SK-N-SH (cell line): ENCODE measurements around the gene OGN. TPM values are rescaled to one million over a fixed set of nuclear protein-coding genes. Genes with fewer than 3 reads are reported as not detected.

Experiments used
- CTCF ChIA-PET: fragments of 300-600, 350-600 bp; formaldehyde crosslinking; extraction: SDS; loops from one replicate; lab custom pipeline; 2021; lab: Yijun Ruan, JAX
- POLR2A ChIA-PET: fragments of 350-600 bp; sonication (Branson Sonifier 250); formaldehyde crosslinking; extraction: SDS; loops from one replicate; lab custom pipeline; 2020; ENCODE audit warnings: antibody characterized with exemption, inconsistent platforms; lab: Yijun Ruan, JAX
- DNase-seq: peaks from one replicate; pipeline ENCODE4 v3.0.0; 2012
- H2AFZ ChIP-seq: fragments of 200-600 bp; sonication (generic); 2 replicates; pipeline ENCODE4 v1.8.1; 2016; ENCODE audit warnings: antibody characterized with exemption, mild to moderate bottlenecking, low read depth
- H3F3A ChIP-seq: fragments of 200-600 bp; sonication (generic); replicated peaks from 2 replicates; pipeline ENCODE3; 2016; ENCODE audit warnings: antibody characterized with exemption, mild to moderate bottlenecking; ENCODE audit not compliant: insufficient read depth
- H3K27ac ChIP-seq, 2 experiments: fragments of 200-500 bp in 1 of 2; fragments of 200-600 bp in 1 of 2; sonication (Bioruptor generic) in 1 of 2; sonication (generic), shearing (Covaris generic) in 1 of 2; 2 replicates each; pipeline versions ENCODE4 v1.5.1 to v1.6.1; 2014 to 2016; ENCODE audit warnings: low read depth in 2 of 2, inconsistent platforms in 1 of 2, low read length in 1 of 2, mild to moderate bottlenecking in 1 of 2, mixed read lengths in 1 of 2
- H3K27me3 ChIP-seq: fragments of 200-600 bp; sonication (generic), shearing (Covaris generic); 2 replicates; pipeline ENCODE4 v1.6.1; 2016; ENCODE audit warnings: mixed run types; ENCODE audit not compliant: insufficient read depth
- H3K36me3 ChIP-seq, 2 experiments: fragments of 200-500 bp in 1 of 2; fragments of 200-600 bp in 1 of 2; sonication (Bioruptor generic) in 1 of 2; sonication (generic) in 1 of 2; replicated peaks in 1 of 2; 2 replicates each; pipeline versions ENCODE3 to v1.5.1; 2014 to 2016; ENCODE audit warnings: low read length in 1 of 2, mild to moderate bottlenecking in 1 of 2; ENCODE audit not compliant: insufficient read depth in 2 of 2, control insufficient read depth in 1 of 2
- H3K4me1 ChIP-seq, 2 experiments: fragments of 200-500 bp in 1 of 2; fragments of 200-600 bp in 1 of 2; sonication (Bioruptor generic) in 1 of 2; sonication (generic), shearing (Covaris generic) in 1 of 2; 2 replicates each; pipeline versions ENCODE4 v1.5.1 to v1.6.1; 2014 to 2016; ENCODE audit warnings: low read depth in 1 of 2, low read length in 1 of 2, mixed run types in 1 of 2; ENCODE audit not compliant: insufficient read depth in 2 of 2, control insufficient read depth in 1 of 2
- H3K4me2 ChIP-seq: fragments of 200-600 bp; sonication (generic), shearing (Covaris generic); 2 replicates; pipeline ENCODE4 v1.6.1; 2017; ENCODE audit warnings: mixed run types
- H3K4me3 ChIP-seq, 2 experiments: fragments of 200-500 bp in 1 of 2; fragments of 200-600 bp in 1 of 2; sonication (Bioruptor generic) in 1 of 2; sonication (generic), shearing (Covaris generic) in 1 of 2; 2 replicates each; pipeline versions ENCODE4 v1.5.1 to v1.8.1; 2014 to 2016; ENCODE audit warnings: low read depth in 2 of 2, inconsistent platforms in 1 of 2, low read length in 1 of 2, mild to moderate bottlenecking in 1 of 2, mixed read lengths in 1 of 2, moderate library complexity in 1 of 2
- H3K79me2 ChIP-seq: fragments of 200-600 bp; sonication (generic); 2 replicates; pipeline ENCODE4 v1.8.1; 2017; ENCODE audit warnings: mild to moderate bottlenecking; ENCODE audit not compliant: insufficient read depth
- H3K9ac ChIP-seq: fragments of 200-600 bp; sonication (generic); 2 replicates; pipeline ENCODE4 v1.6.1; 2017; ENCODE audit warnings: mixed run types
- H3K9me2 ChIP-seq: fragments of 200-600 bp; sonication (generic); 2 replicates; pipeline ENCODE4 v1.6.1; 2017; ENCODE audit warnings: mixed run types
- H3K9me3 ChIP-seq: fragments of 200-600 bp; sonication (generic); 2 replicates; pipeline ENCODE4 v1.6.1; 2017; ENCODE audit warnings: mixed run types, mild to moderate bottlenecking, moderate library complexity
- H4K20me1 ChIP-seq: fragments of 200-600 bp; sonication (generic); 2 replicates; pipeline ENCODE4 v1.6.1; 2017; ENCODE audit warnings: mild to moderate bottlenecking, mixed run types; ENCODE audit not compliant: insufficient read depth
- CTCF ChIP-seq: fragments of 200-600 bp; sonication (generic); IDR thresholded peaks from 2 replicates; pipeline ENCODE4 v1.6.1; 2017; ENCODE audit warnings: antibody characterized with exemption, mild to moderate bottlenecking, moderate library complexity
- ELF1 ChIP-seq: IDR thresholded peaks from 2 replicates; pipeline ENCODE4 v1.4.0; 2012
- EP300 ChIP-seq, 2 experiments: IDR thresholded peaks; 2 replicates each; pipeline versions ENCODE4 v1.4.0 to v1.6.1; 2012; ENCODE audit warnings: borderline replicate concordance in 1 of 2, low read depth in 1 of 2, low read length in 1 of 2
- FOXM1 ChIP-seq: IDR thresholded peaks from 2 replicates; pipeline ENCODE4 v1.4.0; 2012; ENCODE audit warnings: low read depth, mild to moderate bottlenecking
- GATA2 ChIP-seq: sonication (generic); formaldehyde crosslinking; IDR thresholded peaks from 2 replicates; pipeline ENCODE4 v1.5.0; 2020; ENCODE audit warnings: mild to moderate bottlenecking, missing genetic modification reagents
- JUND ChIP-seq: IDR thresholded peaks from 2 replicates; pipeline ENCODE4 v1.4.0; 2012
- MXI1 ChIP-seq: IDR thresholded peaks from 2 replicates; pipeline ENCODE4 v1.6.1; 2012; ENCODE audit warnings: mild to moderate bottlenecking, low read depth, low read length, improper control_type of control experiment
- NFIC ChIP-seq: IDR thresholded peaks from 2 replicates; pipeline ENCODE4 v1.4.0; 2012; ENCODE audit warnings: borderline replicate concordance
- POLR2AphosphoS5 ChIP-seq: IDR thresholded peaks from 2 replicates; pipeline ENCODE4 v1.6.1; 2012; ENCODE audit warnings: low read depth, low read length
- RAD21 ChIP-seq: IDR thresholded peaks from 2 replicates; pipeline ENCODE4 v1.6.1; 2012; ENCODE audit warnings: mild to moderate bottlenecking, low read length
- RCOR1 ChIP-seq: fragments of 150-350 bp; IDR thresholded peaks from 2 replicates; pipeline ENCODE4 v1.6.1; 2017; ENCODE audit warnings: antibody characterized with exemption, low read length
- REST ChIP-seq: IDR thresholded peaks from 2 replicates; pipeline ENCODE4 v1.6.1; 2012; ENCODE audit warnings: mild to moderate bottlenecking, low read depth, low read length, moderate library complexity
- RFX5 ChIP-seq: IDR thresholded peaks from 2 replicates; pipeline ENCODE4 v1.6.1; 2012; ENCODE audit warnings: mild to moderate bottlenecking, improper control_type of control experiment, low read length
- RXRA ChIP-seq: IDR thresholded peaks from 2 replicates; pipeline ENCODE4 v1.4.0; 2012; ENCODE audit warnings: low read depth, mild to moderate bottlenecking, borderline replicate concordance
- SMC3 ChIP-seq: IDR thresholded peaks from 2 replicates; pipeline ENCODE4 v1.6.1; 2012; ENCODE audit warnings: low read depth, low read length, improper control_type of control experiment
- TAF1 ChIP-seq: IDR thresholded peaks from 2 replicates; pipeline ENCODE4 v1.6.1; 2012; ENCODE audit warnings: low read depth, mild to moderate bottlenecking, low read length, moderate library complexity, borderline replicate concordance
- TCF12 ChIP-seq: IDR thresholded peaks from 2 replicates; pipeline ENCODE4 v1.4.0; 2012
- TEAD4 ChIP-seq: IDR thresholded peaks from 2 replicates; pipeline ENCODE4 v1.4.0; 2012; ENCODE audit warnings: mild to moderate bottlenecking, borderline replicate concordance; ENCODE audit not compliant: insufficient read depth
- WGBS: methylation state at CpG from one replicate; pipeline ENCODE4 v1.1.6; 2017; ENCODE audit warnings: low lambda C conversion rate; 5-methylcytosine and 5-hydroxymethylcytosine counted together
- polyA plus RNA-seq, 3 experiments: library from polyadenylated mRNA; depleted of rRNA; stranded (reverse); fragments of >200 nt; gene quantifications; 2 replicates each; pipeline ENCODE4 v1.2.3, GENCODE V29; 2012

Gene OGN
- polyA plus RNA-seq, 1 of the 3 experiments (the other 2 are of a cell fraction): 0.03 TPM

DNA sequence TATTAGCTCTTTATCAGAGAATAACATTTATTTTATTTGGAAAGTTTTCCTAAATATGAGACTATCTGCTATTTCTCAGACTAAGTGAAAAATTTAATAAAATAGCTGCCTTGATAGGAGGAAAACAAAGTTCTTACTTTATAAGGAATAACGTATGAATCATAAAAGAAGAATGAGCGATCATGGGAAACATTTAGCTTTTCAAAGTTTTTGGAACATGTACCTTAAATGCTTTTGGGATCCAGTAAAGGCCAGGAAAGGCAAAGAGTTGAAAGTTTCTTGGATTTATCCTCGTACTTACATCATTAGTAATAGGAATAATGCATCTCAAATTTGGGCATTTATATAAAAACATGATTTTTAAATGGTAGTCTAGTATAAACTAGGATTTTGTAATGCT lies 19.4 kb downstream of the OGN start:
- TF ChIP-seq RXRA (no peak), JUND (no peak), RAD21 (no peak), MXI1 (no peak), SMC3 (no peak), EP300 (IDR thresholded peaks at IDR 0.05; ENCODE audit: borderline replicate concordance in 1 of 2, low read depth in 1 of 2, low read length in 1 of 2) (no peak), GATA2 (CRISPR knock-in tag) (no peak), NFIC (no peak), TEAD4 (no peak), ELF1 (no peak), TAF1 (no peak), REST (no peak), RFX5 (no peak), CTCF (no peak), FOXM1 (no peak), POLR2AphosphoS5 (no peak), TCF12 (no peak), RCOR1 (no peak)
- no peak for DNase-seq
- Histone ChIP-seq H3K9me2 (no peaks in the 10 kb centered on the region), H3K27me3 (no peaks in the 10 kb centered on the region), H3K4me1 (peaks cover 4 to 20% of the 10 kb centered on the region in 2 experiments; a peak in 3 of 4 replicates), H3F3A (peaks cover 17% of the 10 kb centered on the region), H3K9ac (no peak overlapping the region), H3K4me3 (no peak overlapping the region), H3K36me3 (no peaks in the 10 kb centered on the region), H4K20me1 (no peaks in the 10 kb centered on the region), H2AFZ (peak overlapping the region; percentile 19; the same call in 1 of the 2 replicates), H3K9me3 (no peaks in the 10 kb centered on the region), H3K27ac (peak overlapping the region; percentile 65 to 80; a peak in 3 of 4 replicates), H3K4me2 (no peak overlapping the region), H3K79me2 (no peaks in the 10 kb centered on the region)
- POLR2A ChIA-PET: no interaction called here
- 57% methylated on average over 3 of the region's 3 CpGs for WGBS
- CTCF ChIA-PET: interaction anchor here (0.6 kb wide), 1 partner anchor 98 kb away, joined by 3 read pairs; no protein-coding TSS in a partner anchor
